Measurements from ENCODE around the gene LCN2.

GRCh38 chr9:128185979-128186965, 37.0 kb downstream of the LCN2 start:
- TF ChIP-seq CTCF (IDR thresholded peaks at IDR 0.05) (no peak), POLR2A (IDR thresholded peaks at IDR 0.05) (no peak)
